HG03571 (cell line): Measurements from ENCODE around the gene SFMBT2.
A peak's percentile ranks its signal among the peaks of the same experiment; 100 is the strongest.

Experiments used
- ATAC-seq: cut with Tn5 transposase; IDR thresholded peaks from one replicate; pipeline ENCODE4 v1.9.1; 2021; ENCODE audit not compliant: unreplicated experiment

Gene SFMBT2

GRCh38 chr10:7275761-7276440, 134.9 kb downstream of the SFMBT2 start:
- no peak for ATAC-seq

GRCh38 chr10:7274293-7274692, 136.5 kb downstream of the SFMBT2 start:
- ATAC-seq, result no peak

DNA sequence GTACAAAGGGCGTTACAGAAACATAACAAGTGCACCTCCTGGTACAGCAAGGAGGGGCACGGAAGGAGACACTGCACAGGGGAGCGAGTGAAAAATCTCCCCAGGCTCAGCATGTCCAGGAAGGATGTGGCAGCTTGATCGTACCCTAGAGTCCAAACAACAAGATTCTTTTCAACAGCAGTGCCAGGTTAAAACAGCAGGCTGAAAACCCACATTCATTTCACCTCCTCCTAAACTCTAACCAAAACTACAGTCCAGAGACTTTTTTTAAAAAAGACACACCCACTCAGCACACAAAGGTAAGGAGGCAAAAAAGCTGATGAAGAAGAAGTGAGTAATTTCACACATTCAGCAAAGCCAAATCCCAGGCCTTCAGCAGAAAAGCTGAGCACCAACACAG, 138.8 kb downstream of the SFMBT2 start:
- ATAC-seq, result no peak

- ATAC-seq, result no peak
Observed at GRCh38 chr10:7269988-7270387, 140.8 kb downstream of the SFMBT2 start.

- ATAC-seq, result no peak
Observed at GRCh38 chr10:7267142-7267541, 143.7 kb downstream of the SFMBT2 start.

DNA sequence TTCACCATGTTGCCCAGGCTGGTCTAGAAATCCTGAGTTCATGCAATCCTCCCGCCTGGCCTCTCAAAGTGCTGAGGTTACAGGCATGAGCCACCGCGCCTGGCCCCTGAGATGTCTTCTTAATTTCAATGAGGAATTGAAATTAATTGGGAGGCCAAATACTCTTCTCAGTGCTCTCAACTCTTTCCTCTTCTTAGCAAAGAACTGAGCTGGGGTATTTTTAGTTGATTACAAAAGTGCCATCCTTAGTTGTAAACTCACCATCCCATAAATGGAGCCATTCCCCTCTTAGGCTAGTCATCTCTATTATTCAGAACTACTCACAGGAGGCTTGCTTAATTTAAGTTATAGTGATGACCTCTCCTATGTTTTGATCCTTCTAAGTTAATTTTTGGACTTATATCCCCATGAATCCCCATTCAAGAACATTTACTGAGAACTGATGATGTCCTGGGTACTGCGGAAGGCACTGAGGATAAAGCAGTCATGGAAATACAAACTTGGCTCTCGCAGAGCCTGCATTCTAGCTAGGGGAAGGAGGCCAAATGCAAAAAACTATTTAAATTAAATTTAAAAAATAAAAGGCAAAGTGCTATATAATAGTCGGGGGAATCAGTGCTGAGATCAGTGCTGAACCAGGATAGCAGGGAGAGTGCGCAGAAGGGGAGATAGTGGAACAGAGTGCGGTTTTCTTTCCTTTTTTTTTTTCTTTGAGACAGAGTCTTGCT, 145.3 kb downstream of the SFMBT2 start:
- no peak for ATAC-seq

GRCh38 chr10:7264313-7264756, 146.5 kb downstream of the SFMBT2 start:
- ATAC-seq, result no peak

DNA sequence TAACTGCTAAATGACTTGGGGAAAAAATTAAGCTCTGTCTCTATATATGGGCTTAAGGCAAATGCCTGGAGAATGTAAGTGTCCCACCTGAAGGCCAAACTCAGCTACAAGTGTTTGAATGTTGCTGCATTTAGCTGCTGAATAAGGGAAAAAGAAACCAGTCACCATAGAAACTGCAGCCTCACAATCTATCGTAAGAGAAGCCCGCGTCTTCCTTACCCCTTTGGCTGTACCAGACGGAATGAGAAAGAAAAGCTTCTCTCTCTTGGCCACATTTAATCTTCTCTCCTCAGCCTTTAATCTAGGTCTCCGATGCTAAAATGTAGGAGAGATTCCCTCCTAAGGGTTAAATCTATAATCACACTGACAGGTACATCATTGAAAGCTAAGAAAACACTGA, 147.2 kb downstream of the SFMBT2 start:
- ATAC-seq, result no peak

DNA sequence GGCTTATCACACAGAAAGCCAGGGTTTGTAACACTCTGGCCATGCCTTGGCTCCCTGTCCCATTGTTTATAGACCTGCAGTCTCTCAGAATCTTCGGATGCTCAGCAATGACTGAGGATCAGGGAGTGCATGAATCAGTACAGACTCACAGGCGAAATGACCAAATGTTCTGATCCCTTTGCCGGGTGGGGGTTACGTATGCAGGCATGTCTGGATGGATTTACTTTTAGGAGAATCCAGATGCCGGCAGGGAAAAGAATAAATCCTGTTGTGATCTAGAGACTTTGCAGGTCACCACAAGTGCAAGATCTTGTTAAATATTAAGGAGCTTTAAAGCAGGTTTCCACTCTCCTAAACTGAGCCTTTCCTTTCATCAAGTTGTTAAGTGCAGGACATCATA, 149.5 kb downstream of the SFMBT2 start:
- ATAC-seq, result no peak

DNA sequence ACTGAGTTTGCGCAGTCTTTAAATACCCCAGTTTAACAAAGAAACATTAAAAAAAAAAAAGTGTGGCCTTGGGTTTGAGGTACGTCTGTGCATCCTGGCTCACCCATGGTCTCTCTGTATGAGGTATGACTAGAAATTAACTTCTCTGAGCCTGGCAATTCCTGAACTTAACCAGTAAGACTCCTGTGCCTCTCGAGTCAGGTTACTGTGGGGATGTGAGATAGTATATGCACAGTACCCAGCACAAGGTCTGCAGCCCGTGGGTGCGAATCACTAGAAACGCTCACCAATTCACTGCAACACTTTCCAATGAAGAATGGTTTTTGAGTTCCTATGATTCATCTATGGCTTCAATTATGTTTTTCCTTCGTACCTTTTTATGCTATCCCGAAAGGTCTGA, 149.9 kb downstream of the SFMBT2 start:
- no peak for ATAC-seq

- ATAC-seq, result peak; percentile 63
Observed at GRCh38 chr10:7260412-7260900, 150.4 kb downstream of the SFMBT2 start.

DNA sequence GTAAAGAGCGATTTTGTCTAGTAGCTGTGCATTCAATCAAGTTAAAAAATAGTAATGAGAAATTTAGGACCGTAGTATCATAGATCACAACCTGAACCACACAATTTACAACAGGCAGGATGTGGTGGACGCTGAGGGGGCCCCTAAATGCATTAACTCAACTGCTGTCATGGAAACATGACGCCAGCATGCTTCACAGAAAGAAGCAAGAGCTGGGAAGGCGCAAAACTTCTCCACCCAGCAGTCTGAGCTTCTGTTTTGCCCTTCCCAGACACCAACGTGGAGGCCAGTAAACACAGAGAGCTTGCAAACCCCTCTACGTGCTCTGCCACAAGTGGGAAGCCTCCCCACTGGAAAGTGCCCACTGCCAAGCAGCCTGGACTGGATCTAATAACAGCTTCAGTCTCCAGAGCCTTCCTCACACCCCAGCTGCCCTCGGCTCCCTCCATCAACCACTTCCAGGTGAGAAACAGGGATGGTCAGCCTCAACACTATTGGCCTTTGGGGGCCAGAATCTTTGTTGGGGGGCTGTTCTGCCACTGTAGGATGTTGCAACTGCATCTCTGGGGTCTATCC, 151.8 kb downstream of the SFMBT2 start:
- ATAC-seq, result peak; percentile 70

DNA sequence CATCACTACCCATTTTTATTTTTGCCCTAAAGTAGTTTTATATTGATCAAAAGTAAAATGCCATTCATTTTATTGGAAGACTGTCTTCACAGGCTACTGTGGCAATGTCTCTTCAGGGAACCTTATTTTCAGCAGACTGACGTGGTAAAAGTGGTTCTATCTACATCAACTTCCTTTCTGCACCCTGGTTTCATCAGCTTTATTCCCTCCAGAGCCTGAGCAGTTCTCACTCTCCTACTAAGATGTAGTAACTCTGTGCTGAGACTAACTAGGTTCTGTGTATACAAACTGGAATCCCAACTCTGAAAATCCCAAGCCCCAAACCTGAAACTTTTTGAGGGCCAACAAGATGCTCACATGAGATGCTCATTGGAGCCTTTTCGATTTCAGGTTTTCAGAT, 155.3 kb downstream of the SFMBT2 start:
- ATAC-seq, result no peak

- ATAC-seq, result no peak
Observed at GRCh38 chr10:7251696-7252465, 159.0 kb downstream of the SFMBT2 start.

GRCh38 chr10:7250236-7250635, 160.6 kb downstream of the SFMBT2 start:
- ATAC-seq, result no peak

- ATAC-seq, result no peak
Observed at GRCh38 chr10:7248585-7249164, 162.2 kb downstream of the SFMBT2 start.

- no peak for ATAC-seq
Observed at GRCh38 chr10:7248148-7248547, 162.7 kb downstream of the SFMBT2 start.

DNA sequence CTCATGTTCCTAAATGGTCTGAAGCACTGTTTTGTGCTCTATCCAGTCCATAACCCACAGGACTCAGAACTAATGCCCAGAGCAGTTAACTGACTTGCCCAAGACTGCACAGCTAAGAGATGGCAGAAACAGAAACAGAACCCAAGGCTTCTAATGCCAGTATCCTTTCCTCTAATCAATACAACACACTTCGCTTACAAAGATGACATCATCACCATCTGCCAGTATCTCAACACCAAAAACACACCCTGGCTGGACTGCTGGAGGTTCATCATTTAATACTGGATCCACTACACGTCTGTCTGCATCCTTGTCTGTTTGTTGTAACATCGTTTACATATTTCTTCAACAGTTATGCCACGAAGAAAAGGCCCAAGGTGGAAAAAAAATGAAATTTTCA, 165.3 kb downstream of the SFMBT2 start:
- no peak for ATAC-seq

DNA sequence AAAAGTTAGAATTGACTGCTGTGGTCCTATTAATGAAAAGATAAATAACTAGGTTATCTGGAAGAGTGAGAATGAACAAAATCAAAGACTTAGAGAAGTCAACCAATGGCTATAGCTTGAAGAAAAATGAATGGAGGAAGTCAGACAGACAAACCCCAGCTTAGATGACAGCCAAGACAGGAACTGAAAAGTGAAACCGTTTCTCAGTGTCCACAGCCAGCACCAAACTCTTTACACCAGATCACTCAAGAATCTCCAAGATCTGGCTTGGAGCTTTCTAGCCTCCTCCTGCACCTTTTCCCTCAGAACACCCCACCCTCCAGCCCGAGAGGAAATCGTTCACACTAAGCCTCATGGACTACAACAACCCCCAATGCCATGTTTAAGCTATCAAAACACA, 167.0 kb downstream of the SFMBT2 start:
- ATAC-seq, result peak; percentile 91

GRCh38 chr10:7243139-7243538, 167.7 kb downstream of the SFMBT2 start:
- no peak for ATAC-seq
